Measurements from ENCODE around the gene DTX3.

- TF ChIP-seq CTCF (IDR thresholded peaks at IDR 0.05) (no peak), E2F4 (CRISPR knock-in tag; IDR thresholded peaks at IDR 0.05; ENCODE audit: borderline replicate concordance, low read depth) (no peak), ZNF263 (CRISPR knock-in tag; IDR thresholded peaks at IDR 0.05; ENCODE audit: low read depth) (no peak), ZNF512 (CRISPR knock-in tag; IDR thresholded peaks at IDR 0.05; ENCODE audit: borderline replicate concordance) (no peak), NFYB (CRISPR knock-in tag; conservative IDR thresholded peaks at IDR 0.05; ENCODE audit: low read depth) (no peak), ZNF138 (CRISPR knock-in tag; conservative IDR thresholded peaks at IDR 0.05) (no peak)
Measured at GRCh38 chr12:57658890-57659289, 54.3 kb downstream of the DTX3 start.
